HEK293 (cell line): ENCODE results near the gene DRD4.

Source experiments
- CTCF ChIA-PET: fragments of 350-600 bp; formaldehyde crosslinking; extraction: SDS; loops from one replicate; lab custom pipeline; 2021; ENCODE audit warnings: antibody characterized with exemption; lab: Yijun Ruan, JAX
- POLR2A ChIA-PET: fragments of 300-600 bp; formaldehyde crosslinking; extraction: SDS; loops from one replicate; lab custom pipeline; 2020; ENCODE audit warnings: antibody characterized with exemption, inconsistent platforms; lab: Yijun Ruan, JAX
- H3K27ac ChIP-seq: fragments of 200-500 bp; sonication (Bioruptor generic); 2 replicates; pipeline ENCODE4 v1.5.1; 2014; ENCODE audit warnings: low read depth, low read length, control low read depth, inconsistent platforms; ENCODE audit errors: extremely low read depth
- H3K36me3 ChIP-seq, 2 experiments: fragments of 200-500 bp in 1 of 2; sonication (Bioruptor generic) in 1 of 2; 1 replicate in 1 of 2; 2 replicates in 1 of 2; pipeline ENCODE4 v1.5.1; 2014 to 2017; ENCODE audit warnings: inconsistent platforms in 2 of 2, low read length in 2 of 2; ENCODE audit not compliant: control insufficient read depth in 2 of 2, insufficient read depth in 1 of 2
- H3K4me1 ChIP-seq: fragments of 200-500 bp; sonication (Bioruptor generic); 2 replicates; pipeline ENCODE4 v1.5.1; 2014; ENCODE audit warnings: mild to moderate bottlenecking, low read length, inconsistent platforms; ENCODE audit not compliant: control insufficient read depth, insufficient read depth
- H3K4me3 ChIP-seq: 2 replicates; pipeline ENCODE4 v1.5.1; 2011; ENCODE audit warnings: low read depth, mild to moderate bottlenecking, control low read depth, low read length, moderate library complexity
- H3K9me3 ChIP-seq: fragments of 200-500 bp; sonication (Bioruptor generic); 2 replicates; pipeline ENCODE4 v1.5.1; 2014; ENCODE audit warnings: low read depth, low read length, inconsistent platforms; ENCODE audit not compliant: control insufficient read depth, insufficient read depth
- BCL11B ChIP-seq: fragments of 450-650 bp; formaldehyde crosslinking; IDR thresholded peaks from 2 replicates; pipeline ENCODE4 v1.5.1; 2016; ENCODE audit warnings: low read depth, missing biosample characterization, missing genetic modification characterization
- PBX3 ChIP-seq: sonication (generic); formaldehyde crosslinking; IDR thresholded peaks from 2 replicates; pipeline ENCODE4 v1.8.1; 2022; ENCODE audit warnings: mild to moderate bottlenecking, moderate library complexity, missing genetic modification reagents
- TRIM28 ChIP-seq: IDR thresholded peaks from 2 replicates; pipeline ENCODE4 v1.6.1; 2011; ENCODE audit warnings: low read length, control low read depth, borderline replicate concordance
- ZFP69B ChIP-seq: fragments of 450-650 bp; formaldehyde crosslinking; IDR thresholded peaks from 2 replicates; pipeline ENCODE4 v1.5.1; 2016; ENCODE audit warnings: missing biosample characterization, missing genetic modification characterization
- ZNF138 ChIP-seq: fragments of 450-650 bp; formaldehyde crosslinking; IDR thresholded peaks from 2 replicates; pipeline ENCODE4 v1.5.1; 2016; ENCODE audit warnings: missing biosample characterization, missing genetic modification characterization, borderline replicate concordance
- ZNF155 ChIP-seq: fragments of 450-650 bp; formaldehyde crosslinking; IDR thresholded peaks from 2 replicates; pipeline ENCODE4 v1.5.1; 2016; ENCODE audit warnings: missing biosample characterization, missing genetic modification characterization
- ZNF2 ChIP-seq: fragments of 450-650 bp; formaldehyde crosslinking; IDR thresholded peaks from 2 replicates; pipeline ENCODE4 v1.5.1; 2016; ENCODE audit warnings: missing biosample characterization, missing genetic modification characterization
- ZNF214 ChIP-seq: fragments of 450-650 bp; formaldehyde crosslinking; IDR thresholded peaks from 2 replicates; pipeline ENCODE4 v1.5.1; 2017; ENCODE audit warnings: missing biosample characterization, mild to moderate bottlenecking, missing genetic modification characterization, borderline replicate concordance
- ZNF280D ChIP-seq: fragments of 450-650 bp; formaldehyde crosslinking; IDR thresholded peaks from 2 replicates; pipeline ENCODE4 v1.5.1; 2016; ENCODE audit warnings: missing biosample characterization, missing genetic modification characterization
- ZNF292 ChIP-seq: fragments of 450-650 bp; formaldehyde crosslinking; IDR thresholded peaks from 2 replicates; pipeline ENCODE4 v1.5.1; 2016; ENCODE audit warnings: low read depth, missing biosample characterization, missing genetic modification characterization, borderline replicate concordance
- ZNF324 ChIP-seq: fragments of 450-650 bp; formaldehyde crosslinking; IDR thresholded peaks from 2 replicates; pipeline ENCODE4 v1.5.1; 2016; ENCODE audit warnings: missing biosample characterization, missing genetic modification characterization
- ZNF514 ChIP-seq: fragments of 450-650 bp; formaldehyde crosslinking; IDR thresholded peaks from 2 replicates; pipeline ENCODE4 v1.5.1; 2016; ENCODE audit warnings: missing biosample characterization, missing genetic modification characterization
- ZNF596 ChIP-seq: fragments of 450-650 bp; IDR thresholded peaks from 2 replicates; pipeline ENCODE4 v1.5.0; 2018; ENCODE audit warnings: missing biosample characterization, mild to moderate bottlenecking, missing genetic modification characterization, moderate library complexity
- ZNF621 ChIP-seq: fragments of 450-650 bp; formaldehyde crosslinking; IDR thresholded peaks from 2 replicates; pipeline ENCODE4 v1.5.1; 2017; ENCODE audit warnings: missing biosample characterization, missing genetic modification characterization
- ZNF629 ChIP-seq: fragments of 450-650 bp; formaldehyde crosslinking; IDR thresholded peaks from 2 replicates; pipeline ENCODE4 v1.5.1; 2017; ENCODE audit warnings: missing biosample characterization, missing genetic modification characterization
- ZNF830 ChIP-seq: fragments of 450-650 bp; IDR thresholded peaks from 2 replicates; pipeline ENCODE4 v1.5.0; 2018; ENCODE audit warnings: missing biosample characterization, missing genetic modification characterization, low read depth, mild to moderate bottlenecking, moderate library complexity
- TF ChIP-seq, protein P1 (sequence below): fragments of 450-650 bp; formaldehyde crosslinking; IDR thresholded peaks from 2 replicates; pipeline ENCODE4 v1.5.1; 2016; ENCODE audit warnings: missing biosample characterization, missing genetic modification characterization
- TF ChIP-seq, protein P2 (sequence below): fragments of 450-650 bp; formaldehyde crosslinking; IDR thresholded peaks from 2 replicates; pipeline ENCODE4 v1.5.1; 2016; ENCODE audit warnings: missing biosample characterization, missing genetic modification characterization

DRD4 gene

GRCh38 chr11:636511-637332, at the start of gene DRD4:
Gene DRD4 (plus strand): TSS chr11:637269. CDS start chr11:637305, 36 bp downstream.
- TF ChIP-seq ZNF280D (tag by site-specific recombination) = no peak
- H3K4me3 ChIP-seq = no peak within 1 kb of the TSS
- ChIA-PET POLR2A (no interaction called here), CTCF (interaction anchor here (0.6 kb wide), 1 partner anchor 189 kb away, joined by 3 read pairs; no protein-coding TSS in a partner anchor)
- H3K27ac ChIP-seq = no peak within 1 kb of the TSS
- no peaks in the 10 kb centered on the region for H3K9me3 ChIP-seq
- H3K36me3 ChIP-seq = peaks cover 0 to 22% of the 10 kb centered on the region in 2 experiments; a peak in 2 of 3 replicates
- H3K4me1 ChIP-seq = no peaks in the 10 kb centered on the region

- TF ChIP-seq ZNF621 (tag by site-specific recombination) (no peak), ZNF292 (tag by site-specific recombination) (no peak), ZNF2 (no peak), ZNF324 (no peak), PBX3 (CRISPR knock-in tag) (no peak), TRIM28 (no peak), ZNF629 (tag by site-specific recombination) (no peak), ZFP69B (tag by site-specific recombination) (no peak), ZNF514 (tag by site-specific recombination) (no peak), ZNF138 (tag by site-specific recombination) (no peak), ZNF155 (tag by site-specific recombination) (no peak), ZNF830 (tag by site-specific recombination) (no peak), ZNF596 (tag by site-specific recombination) (no peak), BCL11B (no peak), ZNF214 (tag by site-specific recombination) (no peak)
- TF ChIP-seq, protein P1, sequence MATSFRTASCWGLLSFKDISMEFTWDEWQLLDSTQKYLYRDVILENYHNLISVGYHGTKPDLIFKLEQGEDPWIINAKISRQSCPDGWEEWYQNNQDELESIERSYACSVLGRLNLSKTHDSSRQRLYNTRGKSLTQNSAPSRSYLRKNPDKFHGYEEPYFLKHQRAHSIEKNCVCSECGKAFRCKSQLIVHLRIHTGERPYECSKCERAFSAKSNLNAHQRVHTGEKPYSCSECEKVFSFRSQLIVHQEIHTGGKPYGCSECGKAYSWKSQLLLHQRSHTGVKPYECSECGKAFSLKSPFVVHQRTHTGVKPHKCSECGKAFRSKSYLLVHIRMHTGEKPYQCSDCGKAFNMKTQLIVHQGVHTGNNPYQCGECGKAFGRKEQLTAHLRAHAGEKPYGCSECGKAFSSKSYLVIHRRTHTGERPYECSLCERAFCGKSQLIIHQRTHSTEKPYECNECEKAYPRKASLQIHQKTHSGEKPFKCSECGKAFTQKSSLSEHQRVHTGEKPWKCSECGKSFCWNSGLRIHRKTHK (tag by site-specific recombination) = no peak
- TF ChIP-seq, protein P2, sequence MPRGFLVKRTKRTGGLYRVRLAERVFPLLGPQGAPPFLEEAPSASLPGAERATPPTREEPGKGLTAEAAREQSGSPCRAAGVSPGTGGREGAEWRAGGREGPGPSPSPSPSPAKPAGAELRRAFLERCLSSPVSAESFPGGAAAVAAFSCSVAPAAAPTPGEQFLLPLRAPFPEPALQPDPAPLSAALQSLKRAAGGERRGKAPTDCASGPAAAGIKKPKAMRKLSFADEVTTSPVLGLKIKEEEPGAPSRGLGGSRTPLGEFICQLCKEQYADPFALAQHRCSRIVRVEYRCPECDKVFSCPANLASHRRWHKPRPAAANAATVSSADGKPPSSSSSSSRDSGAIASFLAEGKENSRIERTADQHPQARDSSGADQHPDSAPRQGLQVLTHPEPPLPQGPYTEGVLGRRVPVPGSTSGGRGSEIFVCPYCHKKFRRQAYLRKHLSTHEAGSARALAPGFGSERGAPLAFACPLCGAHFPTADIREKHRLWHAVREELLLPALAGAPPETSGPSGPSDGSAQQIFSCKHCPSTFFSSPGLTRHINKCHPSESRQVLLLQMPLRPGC (tag by site-specific recombination) = no peak
- H3K4me3 ChIP-seq = no peak overlapping the region
- H3K27ac ChIP-seq = no peak overlapping the region
- no peaks in the 10 kb centered on the region for H3K4me1 ChIP-seq
- POLR2A ChIA-PET = interaction anchor here (2.5 kb wide), 1 partner anchor 12 kb away, joined by 10 read pairs; the partner anchor contains the start of gene PHRF1
- CTCF ChIA-PET = interaction anchor here (0.7 kb wide), 2 partner anchors 11 to 52 kb away, joined by 3 to 4 read pairs; no protein-coding TSS in a partner anchor
- H3K9me3 ChIP-seq = no peaks in the 10 kb centered on the region
- peaks cover 18 to 90% of the 10 kb centered on the region in 2 experiments; a peak in 2 of 3 replicates for H3K36me3 ChIP-seq
Measured at GRCh38 chr11:587546-587945, 49.5 kb upstream of the DRD4 start.
